ENCODE data around the gene HTRA3.

The HTRA3 gene

GRCh38 chr4:8295471-8295870, 25.9 kb downstream of the HTRA3 start:
- Histone ChIP-seq H3K27me3 (ENCODE audit: insufficient read depth, low read depth, severe bottlenecking) (no peaks in the 10 kb centered on the region), H3K9me3 (ENCODE audit: severe bottlenecking) (no peaks in the 10 kb centered on the region), H3K27ac (no peak overlapping the region), H3K36me3 (no peaks in the 10 kb centered on the region), H3K4me3 (ENCODE audit: low read depth, low read length) (no peak overlapping the region)
- no peak for DNase-seq
- no peak for TF ChIP-seq CTCF (IDR thresholded peaks at IDR 0.05; ENCODE audit: low read depth, low read length)

GRCh38 chr4:8296491-8296890, 26.9 kb downstream of the HTRA3 start:
- no peak overlapping the region for H3K27ac ChIP-seq
- no peaks in the 10 kb centered on the region for H3K27me3 ChIP-seq (ENCODE audit: insufficient read depth, low read depth, severe bottlenecking)
- DNase-seq: no peak
- H3K4me3 ChIP-seq (ENCODE audit: low read depth, low read length): no peak overlapping the region
- TF ChIP-seq CTCF (IDR thresholded peaks at IDR 0.05; ENCODE audit: low read depth, low read length): no peak
- no peaks in the 10 kb centered on the region for H3K36me3 ChIP-seq
- H3K9me3 ChIP-seq (ENCODE audit: severe bottlenecking): no peaks in the 10 kb centered on the region

GRCh38 chr4:8297141-8297601, 27.6 kb downstream of the HTRA3 start:
- H3K27ac ChIP-seq: no peak overlapping the region
- DNase-seq: no peak
- TF ChIP-seq CTCF (IDR thresholded peaks at IDR 0.05; ENCODE audit: low read depth, low read length): no peak
- no peaks in the 10 kb centered on the region for H3K9me3 ChIP-seq (ENCODE audit: severe bottlenecking)
- H3K4me3 ChIP-seq (ENCODE audit: low read depth, low read length): no peak overlapping the region
- H3K36me3 ChIP-seq: no peaks in the 10 kb centered on the region
- no peaks in the 10 kb centered on the region for H3K27me3 ChIP-seq (ENCODE audit: insufficient read depth, low read depth, severe bottlenecking)

- peak; percentile 41 for DNase-seq
- H3K27ac ChIP-seq: no peak overlapping the region
Measured at GRCh38 chr4:8297691-8298485, 28.3 kb downstream of the HTRA3 start.

GRCh38 chr4:8300832-8301231, 31.3 kb downstream of the HTRA3 start:
- no peak for DNase-seq
- no peaks in the 10 kb centered on the region for H3K36me3 ChIP-seq
- TF ChIP-seq CTCF (IDR thresholded peaks at IDR 0.05; ENCODE audit: low read depth, low read length): no peak
- no peaks in the 10 kb centered on the region for H3K9me3 ChIP-seq (ENCODE audit: severe bottlenecking)
- no peak overlapping the region for H3K27ac ChIP-seq
- H3K4me3 ChIP-seq (ENCODE audit: low read depth, low read length): no peak overlapping the region
- no peaks in the 10 kb centered on the region for H3K27me3 ChIP-seq (ENCODE audit: insufficient read depth, low read depth, severe bottlenecking)

More at GRCh38 chr4:8297691-8298485, 28.3 kb downstream of the HTRA3 start:
- peak; percentile 41 for TF ChIP-seq CTCF (IDR thresholded peaks at IDR 0.05; ENCODE audit: low read depth, low read length)
- no peaks in the 10 kb centered on the region for H3K36me3 ChIP-seq
- no peak overlapping the region for H3K4me3 ChIP-seq (ENCODE audit: low read depth, low read length)
- no peaks in the 10 kb centered on the region for H3K27me3 ChIP-seq (ENCODE audit: insufficient read depth, low read depth, severe bottlenecking)
- H3K9me3 ChIP-seq (ENCODE audit: severe bottlenecking): no peaks in the 10 kb centered on the region
